HG02943 (cell line): Measurements from ENCODE around the gene RAB40C.

Experiments used
- ATAC-seq: cut with Tn5 transposase; IDR thresholded peaks from one replicate; pipeline ENCODE4 v1.9.1; 2021; ENCODE audit warnings: mild to moderate bottlenecking, low read depth, moderate library complexity; ENCODE audit not compliant: unreplicated experiment

The RAB40C gene

DNA sequence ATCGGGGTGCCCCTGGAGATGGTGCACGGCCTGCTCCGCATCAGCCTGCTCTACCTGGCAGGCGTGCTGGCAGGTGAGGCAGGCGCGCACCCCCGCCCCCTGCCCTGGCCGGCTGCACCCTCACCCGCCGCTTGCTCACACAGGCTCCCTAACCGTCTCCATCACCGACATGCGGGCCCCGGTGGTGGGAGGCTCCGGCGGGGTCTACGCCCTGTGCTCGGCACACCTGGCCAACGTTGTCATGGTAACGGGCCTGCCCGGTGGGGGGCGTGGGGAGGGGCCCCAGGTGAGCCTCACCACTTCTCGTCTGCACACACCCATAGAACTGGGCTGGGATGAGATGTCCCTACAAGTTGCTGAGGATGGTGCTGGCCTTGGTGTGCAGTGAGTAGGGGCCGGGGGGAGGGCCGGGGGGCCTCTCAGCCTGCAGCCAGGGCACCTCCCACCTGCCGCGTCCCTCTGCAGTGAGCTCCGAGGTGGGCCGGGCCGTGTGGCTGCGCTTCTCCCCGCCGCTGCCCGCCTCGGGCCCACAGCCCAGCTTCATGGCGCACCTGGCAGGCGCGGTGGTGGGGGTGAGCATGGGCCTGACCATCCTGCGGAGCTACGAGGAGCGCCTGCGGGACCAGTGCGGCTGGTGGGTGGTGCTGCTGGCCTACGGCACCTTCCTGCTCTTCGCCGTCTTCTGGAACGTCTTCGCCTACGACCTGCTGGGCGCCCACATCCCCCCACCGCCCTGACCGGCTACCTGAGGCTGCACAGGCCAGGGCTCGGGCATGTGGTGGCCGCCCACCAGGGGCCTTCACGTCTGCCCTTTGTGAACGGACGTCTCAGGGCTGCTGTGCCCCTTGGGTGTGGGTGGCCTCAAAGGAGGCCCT is 87.7 kb downstream of the RAB40C start:
- ATAC-seq: no peak

DNA sequence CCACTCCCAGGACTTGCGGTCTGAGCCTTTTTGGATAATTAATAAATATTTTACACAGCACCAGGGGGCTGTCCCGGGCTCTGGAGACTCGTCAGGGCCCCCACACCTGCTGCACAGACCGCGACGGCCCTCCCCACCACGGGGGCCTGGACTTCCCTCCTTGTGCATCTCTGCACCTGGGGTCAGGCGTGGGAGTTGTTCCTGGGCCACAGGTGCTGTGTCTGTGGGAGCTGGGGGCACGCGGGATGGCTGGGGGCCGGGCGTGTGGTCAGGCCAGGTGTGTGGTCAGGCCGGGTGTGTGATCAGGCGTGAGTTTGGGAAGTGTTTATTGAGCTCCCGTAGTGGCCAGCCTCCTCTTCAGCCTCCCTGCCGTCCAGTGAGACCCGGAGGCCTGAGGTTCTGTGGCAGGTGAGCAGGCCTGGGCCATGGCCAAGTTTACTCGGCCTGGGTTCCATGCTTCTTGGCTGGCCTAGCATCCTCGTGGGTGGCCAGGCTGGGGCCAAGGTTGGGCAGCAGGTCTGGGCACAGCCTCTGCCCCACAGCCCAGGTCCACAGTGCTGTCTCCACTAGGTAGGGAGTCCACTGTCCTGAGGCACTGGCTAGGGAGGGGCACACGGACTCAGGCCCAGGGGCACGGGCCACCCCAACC is 88.5 kb downstream of the RAB40C start:
- ATAC-seq: no peak
